ENCODE results near the gene TRIO.

TRIO gene

GRCh38 chr5:14177634-14178033 is 34.5 kb downstream of the TRIO start:
- H3K27ac Mint-ChIP-seq = no peak overlapping the region
- no peaks in the 10 kb centered on the region for H3K27me3 Mint-ChIP-seq
- H3K36me3 Mint-ChIP-seq (ENCODE audit: low read depth) = no peaks in the 10 kb centered on the region
- H3K9me3 Mint-ChIP-seq = no peaks in the 10 kb centered on the region
- no peak overlapping the region for H3K4me3 Mint-ChIP-seq
- peaks cover 12% of the 10 kb centered on the region for H3K4me1 Mint-ChIP-seq (ENCODE audit: low read depth)

- Mint-ChIP-seq H3K9me3 (no peaks in the 10 kb centered on the region), H3K36me3 (ENCODE audit: low read depth) (no peaks in the 10 kb centered on the region), H3K27me3 (no peaks in the 10 kb centered on the region), H3K4me3 (no peak overlapping the region), H3K4me1 (ENCODE audit: low read depth) (peaks cover 7% of the 10 kb centered on the region), H3K27ac (no peak overlapping the region)
Measured at GRCh38 chr5:14178091-14178490, 34.9 kb downstream of the TRIO start.

GRCh38 chr5:14178671-14179211 is 35.6 kb downstream of the TRIO start:
- H3K9me3 Mint-ChIP-seq = no peaks in the 10 kb centered on the region
- no peaks in the 10 kb centered on the region for H3K36me3 Mint-ChIP-seq (ENCODE audit: low read depth)
- H3K4me1 Mint-ChIP-seq (ENCODE audit: low read depth) = peaks cover 7% of the 10 kb centered on the region
- H3K4me3 Mint-ChIP-seq = no peak overlapping the region
- no peaks in the 10 kb centered on the region for H3K27me3 Mint-ChIP-seq
- H3K27ac Mint-ChIP-seq = no peak overlapping the region

DNA sequence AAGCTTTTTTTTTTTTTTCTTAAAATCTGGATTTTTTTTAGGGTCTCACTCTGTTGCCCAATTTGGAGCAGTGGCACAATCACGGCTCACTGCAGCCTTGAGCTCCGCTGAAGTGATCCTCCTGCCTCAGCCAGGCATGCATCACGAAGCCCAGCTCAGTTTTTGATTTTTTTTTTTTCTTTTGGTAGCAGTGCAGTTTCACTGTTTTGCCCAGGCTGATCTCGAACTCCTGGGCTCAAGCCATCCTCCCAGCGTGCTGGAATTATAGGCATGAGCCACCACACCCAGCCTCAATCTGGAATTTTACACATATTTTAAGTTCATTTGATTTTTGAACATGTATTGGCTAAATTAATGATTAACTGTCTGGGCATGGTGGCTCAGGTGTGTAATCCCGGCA is 36.3 kb downstream of the TRIO start:
- Mint-ChIP-seq H3K27me3 (no peaks in the 10 kb centered on the region), H3K4me1 (ENCODE audit: low read depth) (peaks cover 4% of the 10 kb centered on the region), H3K4me3 (no peak overlapping the region), H3K27ac (no peak overlapping the region), H3K36me3 (ENCODE audit: low read depth) (no peaks in the 10 kb centered on the region), H3K9me3 (no peaks in the 10 kb centered on the region)

- H3K27me3 Mint-ChIP-seq = no peaks in the 10 kb centered on the region
- no peak overlapping the region for H3K4me3 Mint-ChIP-seq
- no peaks in the 10 kb centered on the region for H3K36me3 Mint-ChIP-seq (ENCODE audit: low read depth)
- no peaks in the 10 kb centered on the region for H3K9me3 Mint-ChIP-seq
- H3K4me1 Mint-ChIP-seq (ENCODE audit: low read depth) = peaks cover 7% of the 10 kb centered on the region
- H3K27ac Mint-ChIP-seq = no peak overlapping the region
Measured at GRCh38 chr5:14180437-14180836, 37.3 kb downstream of the TRIO start.

- H3K36me3 Mint-ChIP-seq (ENCODE audit: low read depth) = no peaks in the 10 kb centered on the region
- no peaks in the 10 kb centered on the region for H3K27me3 Mint-ChIP-seq
- H3K4me1 Mint-ChIP-seq (ENCODE audit: low read depth) = peaks cover 11% of the 10 kb centered on the region
- H3K27ac Mint-ChIP-seq = no peak overlapping the region
- no peaks in the 10 kb centered on the region for H3K9me3 Mint-ChIP-seq
- no peak overlapping the region for H3K4me3 Mint-ChIP-seq
Measured at GRCh38 chr5:14181299-14181968, 38.3 kb downstream of the TRIO start.

- Mint-ChIP-seq H3K27me3 (no peaks in the 10 kb centered on the region), H3K36me3 (ENCODE audit: low read depth) (no peaks in the 10 kb centered on the region), H3K9me3 (no peaks in the 10 kb centered on the region), H3K27ac (no peak overlapping the region), H3K4me1 (ENCODE audit: low read depth) (peaks cover 11% of the 10 kb centered on the region), H3K4me3 (no peak overlapping the region)
Measured at GRCh38 chr5:14182761-14183160, 39.6 kb downstream of the TRIO start.

DNA sequence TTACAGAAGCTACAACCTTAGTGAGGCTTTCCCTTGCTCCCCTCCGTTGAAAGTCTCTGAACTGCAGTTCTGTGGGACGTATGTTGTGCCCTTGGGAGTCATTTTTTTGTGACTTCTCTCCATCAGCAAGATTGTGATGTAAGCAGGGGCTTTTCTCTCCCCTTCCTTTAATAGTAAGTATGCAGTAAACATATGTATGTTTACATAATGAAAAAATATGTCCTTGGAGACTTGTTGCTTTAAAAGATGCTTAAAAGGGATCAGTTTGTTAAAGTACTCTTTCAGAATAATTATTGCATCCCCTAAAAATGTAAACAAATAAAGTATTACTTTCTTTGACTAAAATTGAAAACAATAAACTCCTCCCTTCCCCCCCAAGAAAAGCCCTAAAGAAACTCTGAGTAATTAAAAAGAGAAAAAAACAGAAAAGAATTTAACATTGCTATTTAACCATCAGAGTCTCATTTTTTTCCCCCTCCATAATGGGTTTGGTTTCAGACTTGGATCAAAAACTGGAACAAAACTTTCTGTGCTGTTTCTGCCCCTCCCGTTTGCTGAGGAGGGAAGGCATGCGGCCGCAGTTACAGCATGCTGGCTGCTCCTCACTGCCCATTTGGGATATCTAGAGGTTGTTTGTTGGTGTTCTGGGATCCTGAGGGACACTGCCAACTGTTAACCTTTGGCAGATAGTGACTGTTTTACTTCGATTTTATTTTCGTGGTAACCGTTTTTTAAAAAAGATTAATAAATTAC is 40.2 kb downstream of the TRIO start:
- Mint-ChIP-seq H3K27ac (no peak overlapping the region), H3K27me3 (no peaks in the 10 kb centered on the region), H3K36me3 (ENCODE audit: low read depth) (no peaks in the 10 kb centered on the region), H3K4me3 (no peak overlapping the region), H3K4me1 (ENCODE audit: low read depth) (peaks cover 10% of the 10 kb centered on the region), H3K9me3 (no peaks in the 10 kb centered on the region)

- H3K4me1 Mint-ChIP-seq (ENCODE audit: low read depth) = peaks cover 8% of the 10 kb centered on the region
- H3K27me3 Mint-ChIP-seq = no peaks in the 10 kb centered on the region
- H3K4me3 Mint-ChIP-seq = no peak overlapping the region
- H3K36me3 Mint-ChIP-seq (ENCODE audit: low read depth) = no peaks in the 10 kb centered on the region
- no peak overlapping the region for H3K27ac Mint-ChIP-seq
- no peaks in the 10 kb centered on the region for H3K9me3 Mint-ChIP-seq
Measured at GRCh38 chr5:14184082-14184481, 40.9 kb downstream of the TRIO start.

GRCh38 chr5:14184725-14185124 is 41.6 kb downstream of the TRIO start:
- H3K36me3 Mint-ChIP-seq (ENCODE audit: low read depth) = no peaks in the 10 kb centered on the region
- peaks cover 8% of the 10 kb centered on the region for H3K4me1 Mint-ChIP-seq (ENCODE audit: low read depth)
- no peak overlapping the region for H3K4me3 Mint-ChIP-seq
- H3K27ac Mint-ChIP-seq = no peak overlapping the region
- no peaks in the 10 kb centered on the region for H3K27me3 Mint-ChIP-seq
- H3K9me3 Mint-ChIP-seq = no peaks in the 10 kb centered on the region

- Mint-ChIP-seq H3K4me3 (no peak overlapping the region), H3K27ac (no peak overlapping the region), H3K4me1 (ENCODE audit: low read depth) (peaks cover 8% of the 10 kb centered on the region), H3K9me3 (no peaks in the 10 kb centered on the region), H3K27me3 (no peaks in the 10 kb centered on the region), H3K36me3 (ENCODE audit: low read depth) (no peaks in the 10 kb centered on the region)
Measured at GRCh38 chr5:14185326-14186058, 42.4 kb downstream of the TRIO start.

GRCh38 chr5:14186059-14186830 is 43.1 kb downstream of the TRIO start:
- Mint-ChIP-seq H3K27me3 (no peaks in the 10 kb centered on the region), H3K9me3 (no peaks in the 10 kb centered on the region), H3K27ac (no peak overlapping the region), H3K36me3 (ENCODE audit: low read depth) (no peaks in the 10 kb centered on the region), H3K4me1 (ENCODE audit: low read depth) (peaks cover 8% of the 10 kb centered on the region), H3K4me3 (no peak overlapping the region)

DNA sequence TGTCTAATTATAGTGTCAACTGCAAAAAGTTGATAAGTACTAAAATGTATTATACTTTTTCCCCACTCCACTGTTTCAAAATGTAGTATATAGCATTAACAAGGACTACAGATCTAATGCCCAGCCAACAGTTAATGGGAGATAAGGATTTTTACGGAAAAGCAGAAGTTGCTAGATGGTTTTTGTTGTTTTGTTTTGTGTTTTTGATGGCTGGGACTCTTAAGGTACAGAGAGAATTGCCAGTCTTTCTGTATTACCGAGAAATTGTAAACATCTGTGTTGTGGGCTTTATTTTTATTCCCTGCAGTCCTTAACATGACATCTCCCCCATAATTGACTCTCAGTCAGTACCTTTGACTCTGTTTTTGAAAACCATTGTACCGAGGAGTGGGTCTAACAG is 44.0 kb downstream of the TRIO start:
- Mint-ChIP-seq H3K27ac (no peak overlapping the region), H3K4me1 (ENCODE audit: low read depth) (peaks cover 8% of the 10 kb centered on the region), H3K27me3 (no peaks in the 10 kb centered on the region), H3K9me3 (no peaks in the 10 kb centered on the region), H3K4me3 (no peak overlapping the region), H3K36me3 (ENCODE audit: low read depth) (no peaks in the 10 kb centered on the region)

- Mint-ChIP-seq H3K9me3 (no peaks in the 10 kb centered on the region), H3K27me3 (no peaks in the 10 kb centered on the region), H3K27ac (no peak overlapping the region), H3K4me3 (no peak overlapping the region), H3K36me3 (ENCODE audit: low read depth) (no peaks in the 10 kb centered on the region), H3K4me1 (ENCODE audit: low read depth) (peaks cover 8% of the 10 kb centered on the region)
Measured at GRCh38 chr5:14187660-14188059, 44.5 kb downstream of the TRIO start.

All from stimulated activated naive CD8-positive, alpha-beta T cell treated with anti-CD3 and anti-CD28 coated beads, Interleukin-15, Interleukin-2, amounts not matched to agents 100 ng/mL and 50 ng/mL, for 24 hours (primary cell).